ENCODE data around the gene ODAD3. TPM values are rescaled to one million over a fixed set of nuclear protein-coding genes. Genes with fewer than 3 reads are reported as not detected.
A peak's percentile ranks its signal among the peaks of the same experiment; 100 is the strongest.
"Not testable (repeated sequence)": the region's sequence is repeated elsewhere in the genome, so short reads cannot be mapped to it uniquely, and the experiment has no call there.

ODAD3 gene
- total RNA-seq = under 0.01 TPM in 1 of 2 replicates, not detected in the other

DNA sequence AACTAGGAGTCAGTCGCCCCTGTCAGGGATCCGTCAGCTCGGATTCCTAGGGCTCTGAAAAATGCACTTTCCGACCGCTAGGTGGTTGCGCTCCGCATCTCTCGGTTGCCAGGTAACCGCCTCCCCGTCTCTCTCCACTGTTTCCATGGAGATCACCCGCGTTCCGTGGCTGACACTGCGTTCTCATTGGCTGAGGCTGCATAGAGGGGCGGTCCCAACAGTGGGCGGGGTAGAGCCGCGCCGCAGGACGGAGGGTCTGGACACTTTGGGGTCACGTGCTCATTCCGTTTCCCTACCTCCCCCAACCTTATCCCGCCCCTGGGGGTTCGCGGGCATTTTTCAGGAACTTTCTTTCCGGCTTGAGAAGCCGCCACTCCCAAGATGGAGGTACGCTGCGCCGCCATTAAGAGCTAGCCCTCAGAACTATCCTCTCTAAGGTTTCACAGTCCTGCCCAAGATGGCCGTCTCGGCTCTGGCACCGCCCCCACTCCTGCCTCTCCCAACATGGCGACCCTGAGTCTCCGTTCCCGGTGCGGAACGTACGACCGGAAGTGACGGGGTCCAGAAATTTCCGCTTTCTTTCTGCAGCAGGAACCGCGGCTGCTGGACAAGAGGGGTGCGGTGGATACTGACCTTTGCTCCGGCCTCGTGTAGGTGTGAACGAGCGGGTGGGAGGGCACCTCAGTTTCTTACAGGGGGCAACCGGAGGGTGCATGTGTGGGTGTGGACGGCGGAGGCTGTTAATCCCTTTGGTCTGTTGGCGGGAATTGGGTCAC is at the start of gene ODAD3, which contains the start of gene PRKCSH:
Gene ODAD3, minus strand, starts transcription at position 65 of the 776 bp plus-strand sequence. CDS start 105 bp downstream, outside the sequence.
Gene PRKCSH, plus strand, starts transcription at position 579 of the 776 bp plus-strand sequence. CDS start 483 bp downstream, outside the sequence.
- peak; percentile 100 for DNase-seq (ENCODE audit: low read depth in 2 of 2)

DNA sequence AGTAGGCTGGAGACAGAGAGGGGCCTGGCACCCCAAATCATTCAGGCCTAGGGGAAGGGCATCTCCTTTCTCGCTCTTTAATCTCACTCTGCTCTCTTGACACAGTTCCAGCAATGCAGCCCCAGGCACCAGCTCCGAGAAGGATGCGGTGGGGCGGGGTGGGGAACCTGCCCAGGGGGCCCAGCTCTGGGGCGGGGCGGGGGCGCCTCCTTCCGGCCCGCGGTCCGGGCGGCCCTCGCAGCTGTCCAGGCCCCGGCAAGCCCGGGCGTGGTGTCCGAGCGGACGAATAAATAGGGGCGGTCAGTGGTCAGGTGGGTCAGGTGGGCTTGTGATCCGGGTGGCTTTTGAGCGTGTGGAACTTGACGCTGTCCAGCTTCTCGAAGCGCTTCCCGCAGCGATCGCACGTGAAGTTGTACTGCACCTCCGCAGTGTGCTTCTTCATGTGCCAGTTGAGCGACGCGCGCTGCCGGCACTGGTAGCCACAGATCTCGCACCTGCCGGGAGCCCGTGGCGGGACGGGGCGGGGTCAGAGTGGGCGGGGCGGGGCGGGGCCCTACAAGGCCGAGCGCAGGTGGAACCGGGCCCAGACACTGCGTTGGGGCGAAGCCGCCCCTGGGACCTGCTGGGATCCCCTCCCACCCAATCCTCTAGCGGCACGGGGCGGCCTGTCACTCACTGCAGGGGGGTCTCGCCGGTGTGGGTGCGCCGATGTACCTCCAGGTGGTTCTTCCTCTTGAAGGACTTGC is 48.6 kb upstream of the ODAD3 start:
- DNase-seq (ENCODE audit: low read depth in 2 of 2) = no peak

GRCh38 chr19:11482384-11483050 is 47.6 kb upstream of the ODAD3 start:
- peak; percentile 85 to 91 for DNase-seq (ENCODE audit: low read depth in 2 of 2)

DNA sequence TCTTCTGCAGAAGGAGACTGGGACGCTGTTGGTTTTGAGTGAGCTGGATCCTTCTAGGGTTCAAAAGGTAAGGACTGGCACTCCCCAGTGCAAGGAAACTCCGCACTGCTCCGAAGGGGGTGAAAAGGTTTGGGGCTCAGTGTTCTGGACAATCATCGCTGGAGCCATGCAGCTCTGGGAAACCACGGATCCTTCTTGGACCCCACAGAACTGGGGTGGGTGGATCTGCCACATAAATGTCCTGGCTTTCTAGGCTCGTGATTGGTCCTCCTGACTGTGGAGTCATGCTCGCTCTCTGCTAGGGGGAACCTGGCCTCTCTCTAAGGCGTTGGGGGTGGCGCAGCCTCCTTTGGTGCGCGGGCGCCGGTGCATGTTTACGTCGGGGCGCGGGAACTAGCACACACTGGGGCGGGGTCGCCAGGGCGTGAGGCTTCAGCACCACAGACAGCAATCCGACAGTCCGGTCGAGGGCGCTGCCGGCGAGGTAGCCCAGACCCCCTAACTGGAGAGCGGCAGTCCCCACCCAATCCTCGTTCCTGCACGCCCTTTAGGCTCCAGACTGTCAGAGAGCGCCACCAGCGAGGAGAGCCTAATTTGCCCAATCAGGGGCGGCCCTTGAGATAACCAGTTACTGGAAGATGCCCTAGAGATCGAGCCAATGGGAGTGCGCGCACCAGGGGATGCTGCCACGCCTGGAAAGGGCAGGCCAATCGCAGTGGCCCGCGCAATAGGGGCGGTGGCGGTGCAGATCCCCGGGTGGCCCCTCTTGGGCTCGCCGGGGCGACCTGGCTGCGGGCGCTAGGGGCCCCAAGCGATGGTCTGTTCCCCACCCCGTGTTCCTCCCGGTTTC is 46.8 kb upstream of the ODAD3 start:
- DNase-seq (ENCODE audit: low read depth in 2 of 2) = peak; percentile 83 to 88

DNA sequence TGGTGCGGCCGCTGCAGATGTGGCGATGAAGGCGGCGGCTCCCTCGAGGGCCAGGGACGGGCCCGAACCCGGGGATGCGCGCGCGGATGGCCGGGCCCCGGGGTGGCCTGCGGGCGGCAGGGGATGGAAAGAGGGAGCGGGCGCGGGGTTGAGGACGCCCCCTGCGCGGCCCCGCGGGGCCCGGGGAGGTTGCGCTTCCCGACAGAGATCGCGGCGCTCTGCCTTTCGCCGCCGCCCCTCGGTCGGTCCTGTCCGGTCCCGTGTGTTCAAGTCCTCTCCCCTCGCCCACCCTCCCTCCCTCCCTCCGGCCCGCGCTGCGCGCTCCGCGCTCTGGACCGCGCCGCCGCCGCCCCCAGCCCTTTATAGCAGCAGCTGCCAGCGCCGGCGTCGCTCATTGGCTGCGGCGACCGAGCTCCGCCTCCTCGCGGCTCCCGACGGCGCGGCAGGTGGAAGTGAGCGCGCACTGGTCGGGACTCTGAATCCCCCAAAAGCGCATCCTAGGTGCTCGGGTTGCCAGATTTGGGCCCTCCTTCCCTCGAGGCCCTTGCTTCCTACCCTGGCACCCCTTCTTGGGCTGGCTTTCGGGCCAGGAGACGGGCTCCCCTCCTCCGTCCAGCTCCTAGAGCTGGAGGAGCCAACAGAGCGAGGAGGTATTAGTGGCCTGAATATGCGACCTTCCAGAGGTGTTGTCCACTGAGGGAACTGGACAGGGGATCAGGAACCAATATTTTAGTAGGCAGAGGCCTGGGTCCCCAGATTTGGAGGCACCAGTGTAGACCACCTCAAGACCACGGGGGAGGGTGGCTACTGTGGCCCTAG is 46.0 kb upstream of the ODAD3 start, which contains the start of gene ELAVL3:
Gene ELAVL3, minus strand, starts transcription at position 332 of the 819 bp plus-strand sequence. CDS start 438 bp downstream, outside the sequence.
- DNase-seq (ENCODE audit: low read depth in 2 of 2) = peak in 1 of 2 donors; percentile 23

DNA sequence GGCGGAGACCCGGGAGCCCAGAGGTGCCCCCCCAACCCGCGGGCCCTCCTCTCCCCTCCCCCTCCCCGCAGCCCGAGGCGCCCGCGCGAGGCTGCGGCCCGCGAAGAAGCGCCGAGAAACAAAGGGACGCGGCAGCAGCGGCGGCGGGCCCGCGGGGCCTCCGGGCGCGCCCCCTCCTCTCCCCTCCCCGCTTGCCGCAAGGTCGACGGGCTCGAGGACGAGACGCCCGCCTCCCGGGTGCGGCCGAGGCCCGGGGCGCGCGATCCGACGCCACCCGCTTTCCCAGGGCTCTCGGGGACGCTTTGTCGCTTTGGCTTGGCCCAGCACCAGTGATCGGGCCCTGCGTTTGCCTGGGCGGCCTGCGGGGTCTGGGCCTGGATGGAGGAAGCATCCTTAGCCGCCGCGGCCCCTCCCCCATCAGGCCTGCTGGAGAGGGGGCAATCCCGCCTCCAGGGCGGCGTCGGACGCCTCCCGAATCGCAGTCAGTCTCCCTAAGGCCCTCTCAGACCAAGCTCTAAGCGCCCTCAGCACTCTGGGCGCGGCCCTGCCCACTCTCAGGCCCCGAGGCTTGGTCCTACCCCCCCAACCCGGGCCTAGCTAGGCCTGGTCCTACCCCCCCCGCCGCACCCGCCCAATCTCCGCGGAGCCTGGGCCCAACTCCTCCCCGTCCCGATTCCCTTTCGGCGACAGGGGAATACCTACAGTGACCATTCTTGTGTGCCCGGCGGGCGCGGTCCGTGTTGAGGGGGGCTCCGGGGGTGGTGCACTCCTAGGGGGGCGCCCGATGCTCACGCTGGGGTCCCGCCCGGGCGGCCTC is 45.2 kb upstream of the ODAD3 start:
- DNase-seq (ENCODE audit: low read depth in 2 of 2) = no peak

- DNase-seq (ENCODE audit: low read depth in 2 of 2) = no peak
These were observed 44.4 kb upstream of the ODAD3 start for GRCh38 chr19:11479090-11479897.

- DNase-seq (ENCODE audit: low read depth in 2 of 2) = no peak
These were observed 43.5 kb upstream of the ODAD3 start for GRCh38 chr19:11478167-11479089.

DNA sequence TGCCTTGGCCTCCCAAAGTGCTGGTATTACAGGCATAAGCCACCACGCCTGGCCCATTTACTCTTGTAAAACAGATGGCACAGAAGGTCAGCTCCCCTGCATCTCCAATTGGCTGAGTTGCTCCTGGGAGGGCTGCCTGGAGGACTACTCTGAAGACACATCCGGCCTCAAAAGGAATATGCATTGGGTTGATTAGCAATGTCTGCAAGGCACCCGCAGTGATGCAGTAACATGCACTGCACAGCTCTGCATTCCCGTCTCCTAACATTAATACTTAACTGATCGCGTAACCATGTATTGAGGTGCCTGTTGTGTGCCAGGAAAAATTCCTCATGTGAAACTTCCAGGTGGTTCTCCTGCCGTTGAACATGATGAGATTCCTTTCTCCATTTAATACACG is 40.9 kb upstream of the ODAD3 start:
- no peak for DNase-seq (ENCODE audit: low read depth in 2 of 2)

- DNase-seq (ENCODE audit: low read depth in 2 of 2) = not testable (repeated sequence)
These were observed 40.4 kb upstream of the ODAD3 start for GRCh38 chr19:11475343-11475742.

DNA sequence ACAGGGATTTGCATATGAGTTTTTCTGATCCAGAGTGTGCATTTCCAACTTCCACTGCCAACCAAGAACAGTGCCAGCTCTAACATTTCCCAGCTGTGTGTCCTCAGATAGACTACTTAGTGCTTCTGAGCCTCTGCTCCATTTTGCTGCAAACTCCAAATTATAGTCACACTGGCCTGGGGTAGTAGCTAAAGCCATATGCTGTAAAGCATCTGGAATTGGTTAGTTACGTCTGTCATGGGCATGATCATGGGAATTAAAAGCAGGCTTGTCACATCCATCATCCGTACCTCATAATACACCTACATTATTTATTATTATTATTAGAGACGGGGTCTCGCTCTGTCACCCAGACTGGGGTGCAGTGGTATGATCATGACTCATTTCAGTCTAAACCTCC is 38.8 kb upstream of the ODAD3 start:
- no peak for DNase-seq (ENCODE audit: low read depth in 2 of 2)

GRCh38 chr19:11468266-11468845 is 33.4 kb upstream of the ODAD3 start:
- DNase-seq (ENCODE audit: low read depth in 2 of 2) = not testable (repeated sequence)

DNA sequence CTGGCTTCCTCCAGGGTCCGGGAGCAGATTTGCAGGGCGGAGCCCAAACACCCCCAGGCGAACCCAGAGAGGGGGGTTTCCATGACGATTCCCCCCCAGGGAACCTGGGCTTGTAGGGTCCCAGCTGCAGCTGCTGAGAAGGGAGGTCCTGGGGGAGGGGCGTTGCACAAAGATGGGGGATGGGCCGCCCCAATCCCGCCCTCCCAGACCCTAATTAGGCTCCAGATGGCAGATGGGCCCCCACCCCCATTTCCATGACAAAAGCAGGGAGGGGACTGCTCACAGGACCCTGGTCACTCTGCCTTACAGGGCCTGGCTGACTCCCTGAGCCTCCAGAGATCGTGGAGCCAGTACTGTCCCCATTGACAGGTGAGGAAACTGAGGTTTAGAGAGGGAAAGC is 30.7 kb upstream of the ODAD3 start:
- DNase-seq (ENCODE audit: low read depth in 2 of 2) = no peak

- DNase-seq (ENCODE audit: low read depth in 2 of 2) = no peak
These were observed 29.7 kb upstream of the ODAD3 start for GRCh38 chr19:11464333-11465265.

- DNase-seq (ENCODE audit: low read depth in 2 of 2) = no peak
These were observed 28.5 kb upstream of the ODAD3 start for GRCh38 chr19:11463391-11463790.

- DNase-seq (ENCODE audit: low read depth in 2 of 2) = no peak
These were observed 26.5 kb upstream of the ODAD3 start for GRCh38 chr19:11461453-11461852.

Measured in lung microvascular endothelial cell (primary cell).